ENCODE measurements around the gene MPPED2. TPM values are rescaled to one million over a fixed set of nuclear protein-coding genes. Genes with fewer than 3 reads are reported as not detected.

Gene MPPED2
- total RNA-seq, 1 donor: not detected

GRCh38 chr11:30587269-30587812, 1.2 kb upstream of the MPPED2 start:
- H3K4me3 ChIP-seq (ENCODE audit: low read depth, low read length): no peak overlapping the region
- TF ChIP-seq CTCF (IDR thresholded peaks at IDR 0.05; ENCODE audit: insufficient read depth, low read depth, low read length): no peak

GRCh38 chr11:30585892-30586250, 282 bp downstream of the MPPED2 start:
- H3K4me3 ChIP-seq (ENCODE audit: low read depth, low read length): peak overlapping the region; percentile 30

More at GRCh38 chr11:30587269-30587812, 1.2 kb upstream of the MPPED2 start:
- DNase-seq (ENCODE audit: low read depth): no peak

GRCh38 chr11:30585125-30585891, 845 bp downstream of the MPPED2 start:
- peak overlapping the region; percentile 30 for H3K4me3 ChIP-seq (ENCODE audit: low read depth, low read length)
- no peak for DNase-seq (ENCODE audit: low read depth)
- no peak for TF ChIP-seq CTCF (IDR thresholded peaks at IDR 0.05; ENCODE audit: insufficient read depth, low read depth, low read length)

More at GRCh38 chr11:30585892-30586250, 282 bp downstream of the MPPED2 start:
- DNase-seq (ENCODE audit: low read depth): no peak
- TF ChIP-seq CTCF (IDR thresholded peaks at IDR 0.05; ENCODE audit: insufficient read depth, low read depth, low read length): no peak

- TF ChIP-seq CTCF (IDR thresholded peaks at IDR 0.05; ENCODE audit: insufficient read depth, low read depth, low read length): no peak
- DNase-seq (ENCODE audit: low read depth): no peak
- no peak overlapping the region for H3K4me3 ChIP-seq (ENCODE audit: low read depth, low read length)
Measured at GRCh38 chr11:30583476-30584280, 2.5 kb downstream of the MPPED2 start.

- no peak for DNase-seq (ENCODE audit: low read depth)
- TF ChIP-seq CTCF (IDR thresholded peaks at IDR 0.05; ENCODE audit: insufficient read depth, low read depth, low read length): no peak
Measured at GRCh38 chr11:30582726-30583125, 3.4 kb downstream of the MPPED2 start.

DNA sequence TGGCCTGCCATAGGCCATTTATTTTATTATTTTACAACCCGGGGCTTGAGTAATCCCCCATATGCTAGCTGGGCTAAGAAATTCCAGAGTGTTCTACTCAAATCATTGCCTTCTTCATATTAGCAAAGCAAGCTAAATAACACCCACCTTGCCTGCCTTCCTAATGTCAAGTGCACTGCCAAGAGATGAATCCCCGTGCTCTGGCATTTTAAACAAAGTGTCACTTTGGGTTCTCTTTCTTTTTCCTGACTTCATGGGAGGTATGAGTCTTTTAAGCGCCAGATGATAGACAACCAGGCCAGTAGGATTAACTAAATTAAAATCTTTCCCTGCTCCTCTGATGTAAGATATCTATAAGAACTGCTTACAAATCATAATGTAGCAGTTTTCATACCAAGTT, 4.5 kb downstream of the MPPED2 start:
- no peak for DNase-seq (ENCODE audit: low read depth)
- no peak overlapping the region for H3K4me3 ChIP-seq (ENCODE audit: low read depth, low read length)
- TF ChIP-seq CTCF (IDR thresholded peaks at IDR 0.05; ENCODE audit: insufficient read depth, low read depth, low read length): no peak

More at GRCh38 chr11:30582726-30583125, 3.4 kb downstream of the MPPED2 start:
- no peak overlapping the region for H3K4me3 ChIP-seq (ENCODE audit: low read depth, low read length)

All from fibroblast of villous mesenchyme (primary cell).